ENCODE data around the gene TGFBR3.
A peak's percentile ranks its signal among the peaks of the same experiment; 100 is the strongest.

The TGFBR3 gene

GRCh38 chr1:91889717-91890459 lies 3.9 kb upstream of the TGFBR3 start:
- H3K4me3 ChIP-seq (IDR thresholded peaks at IDR 0.05; ENCODE audit: insufficient read depth, low read depth, low read length): no peak overlapping the region
- no peak overlapping the region for H2AFZ ChIP-seq (ENCODE audit: low read depth)
- H4K20me1 ChIP-seq (ENCODE audit: insufficient read depth): no peaks in the 10 kb centered on the region
- no peaks in the 10 kb centered on the region for H3K27me3 ChIP-seq (ENCODE audit: insufficient read depth, low read depth)
- no peaks in the 10 kb centered on the region for H3K4me1 ChIP-seq (ENCODE audit: low read depth, poor library complexity, severe bottlenecking)
- H3K36me3 ChIP-seq (ENCODE audit: insufficient read depth): no peaks in the 10 kb centered on the region
- H3K4me2 ChIP-seq: no peak overlapping the region
- TF ChIP-seq CTCF (conservative IDR thresholded peaks at IDR 0.05; ENCODE audit: low read depth, low read length): no peak
- no peak overlapping the region for H3K9ac ChIP-seq
- H3K79me2 ChIP-seq (ENCODE audit: insufficient read depth, low read depth): no peaks in the 10 kb centered on the region
- H3K27ac ChIP-seq: no peak overlapping the region

GRCh38 chr1:91885213-91885715 lies 687 bp downstream of the TGFBR3 start:
- Histone ChIP-seq H3K27me3 (ENCODE audit: insufficient read depth, low read depth) (no peaks in the 10 kb centered on the region), H3K9ac (peak overlapping the region; percentile 44; the same call in 1 of the 2 replicates), H3K79me2 (ENCODE audit: insufficient read depth, low read depth) (no peaks in the 10 kb centered on the region), H3K4me3 (IDR thresholded peaks at IDR 0.05; ENCODE audit: insufficient read depth, low read depth, low read length) (peak overlapping the region; percentile 50), H3K4me2 (peak overlapping the region; percentile 60), H3K4me1 (ENCODE audit: low read depth, poor library complexity, severe bottlenecking) (no peaks in the 10 kb centered on the region), H2AFZ (ENCODE audit: low read depth) (peak overlapping the region; percentile 67), H3K27ac (no peak overlapping the region), H3K36me3 (ENCODE audit: insufficient read depth) (no peaks in the 10 kb centered on the region), H4K20me1 (ENCODE audit: insufficient read depth) (no peaks in the 10 kb centered on the region)
- TF ChIP-seq CTCF (conservative IDR thresholded peaks at IDR 0.05; ENCODE audit: low read depth, low read length): no peak

- no peaks in the 10 kb centered on the region for H3K27me3 ChIP-seq (ENCODE audit: insufficient read depth, low read depth)
- H3K79me2 ChIP-seq (ENCODE audit: insufficient read depth, low read depth): no peaks in the 10 kb centered on the region
- H2AFZ ChIP-seq (ENCODE audit: low read depth): peak overlapping the region; percentile 67; the same call in 1 of the 2 replicates
- no peak overlapping the region for H3K4me3 ChIP-seq (IDR thresholded peaks at IDR 0.05; ENCODE audit: insufficient read depth, low read depth, low read length)
- no peaks in the 10 kb centered on the region for H3K36me3 ChIP-seq (ENCODE audit: insufficient read depth)
- no peak overlapping the region for H3K27ac ChIP-seq
- no peaks in the 10 kb centered on the region for H4K20me1 ChIP-seq (ENCODE audit: insufficient read depth)
- TF ChIP-seq CTCF (conservative IDR thresholded peaks at IDR 0.05; ENCODE audit: low read depth, low read length): no peak
- H3K4me1 ChIP-seq (ENCODE audit: low read depth, poor library complexity, severe bottlenecking): no peaks in the 10 kb centered on the region
- no peak overlapping the region for H3K9ac ChIP-seq
- peak overlapping the region; percentile 60 for H3K4me2 ChIP-seq
These were observed 1.3 kb downstream of the TGFBR3 start for GRCh38 chr1:91884459-91885212.

- H4K20me1 ChIP-seq (ENCODE audit: insufficient read depth): no peaks in the 10 kb centered on the region
- H2AFZ ChIP-seq (ENCODE audit: low read depth): no peak overlapping the region
- H3K4me2 ChIP-seq: no peak overlapping the region
- no peaks in the 10 kb centered on the region for H3K79me2 ChIP-seq (ENCODE audit: insufficient read depth, low read depth)
- no peak overlapping the region for H3K27ac ChIP-seq
- H3K4me3 ChIP-seq (IDR thresholded peaks at IDR 0.05; ENCODE audit: insufficient read depth, low read depth, low read length): no peak overlapping the region
- TF ChIP-seq CTCF (conservative IDR thresholded peaks at IDR 0.05; ENCODE audit: low read depth, low read length): peak; percentile 67; the same call in 1 of the 2 replicates
- H3K36me3 ChIP-seq (ENCODE audit: insufficient read depth): no peaks in the 10 kb centered on the region
- no peaks in the 10 kb centered on the region for H3K27me3 ChIP-seq (ENCODE audit: insufficient read depth, low read depth)
- no peak overlapping the region for H3K9ac ChIP-seq
- H3K4me1 ChIP-seq (ENCODE audit: low read depth, poor library complexity, severe bottlenecking): no peaks in the 10 kb centered on the region
These were observed 2.5 kb downstream of the TGFBR3 start for GRCh38 chr1:91883470-91883869.
